Measurements from ENCODE around the gene LHX3.

GRCh38 chr9:136186386-136186785 is 18.5 kb downstream of the LHX3 start:
- TF ChIP-seq, protein P1, sequence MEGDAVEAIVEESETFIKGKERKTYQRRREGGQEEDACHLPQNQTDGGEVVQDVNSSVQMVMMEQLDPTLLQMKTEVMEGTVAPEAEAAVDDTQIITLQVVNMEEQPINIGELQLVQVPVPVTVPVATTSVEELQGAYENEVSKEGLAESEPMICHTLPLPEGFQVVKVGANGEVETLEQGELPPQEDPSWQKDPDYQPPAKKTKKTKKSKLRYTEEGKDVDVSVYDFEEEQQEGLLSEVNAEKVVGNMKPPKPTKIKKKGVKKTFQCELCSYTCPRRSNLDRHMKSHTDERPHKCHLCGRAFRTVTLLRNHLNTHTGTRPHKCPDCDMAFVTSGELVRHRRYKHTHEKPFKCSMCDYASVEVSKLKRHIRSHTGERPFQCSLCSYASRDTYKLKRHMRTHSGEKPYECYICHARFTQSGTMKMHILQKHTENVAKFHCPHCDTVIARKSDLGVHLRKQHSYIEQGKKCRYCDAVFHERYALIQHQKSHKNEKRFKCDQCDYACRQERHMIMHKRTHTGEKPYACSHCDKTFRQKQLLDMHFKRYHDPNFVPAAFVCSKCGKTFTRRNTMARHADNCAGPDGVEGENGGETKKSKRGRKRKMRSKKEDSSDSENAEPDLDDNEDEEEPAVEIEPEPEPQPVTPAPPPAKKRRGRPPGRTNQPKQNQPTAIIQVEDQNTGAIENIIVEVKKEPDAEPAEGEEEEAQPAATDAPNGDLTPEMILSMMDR (IDR thresholded peaks at IDR 0.05; ENCODE audit: insufficient read depth, low read depth, low read length): no peak
- TF ChIP-seq EZH2 (IDR thresholded peaks at IDR 0.05; ENCODE audit: insufficient read depth, low read length): no peak
